Ovary (tissue), 9 donors: ENCODE results near the gene CDK5R2. TPM values are rescaled to one million over a fixed set of nuclear protein-coding genes. Genes with fewer than 3 reads are reported as not detected.

Source experiments
- DNase-seq, 5 donors: peaks; one replicate each; pipeline ENCODE4 v3.0.0-alpha.2; 2019 to 2020
- H3K27ac ChIP-seq, 2 donors: fragments of 200-600 bp; one replicate each; pipeline versions ENCODE4 v1.5.1 to v1.8.0; 2019 to 2022
- H3K27me3 ChIP-seq: fragments of 200-600 bp; one replicate; pipeline ENCODE4 v1.8.0; 2022
- H3K36me3 ChIP-seq: fragments of 200-600 bp; sonication (generic); one replicate; pipeline ENCODE4 v1.5.1; 2019
- H3K4me1 ChIP-seq: one replicate; pipeline ENCODE4 v1.8.1; 2013; ENCODE audit warnings: mild to moderate bottlenecking, moderate library complexity; ENCODE audit not compliant: insufficient read depth
- H3K4me3 ChIP-seq: fragments of 200-600 bp; sonication (generic); one replicate; pipeline ENCODE4 v1.5.1; 2017
- H3K9me3 ChIP-seq, 2 donors: fragments of 200-600 bp in 1 of 2; sonication (generic) in 1 of 2; one replicate each; pipeline versions ENCODE4 v1.5.1 to v1.8.1; 2013 to 2019; ENCODE audit warnings: mild to moderate bottlenecking in 1 of 2, moderate library complexity in 1 of 2
- CTCF ChIP-seq, 3 donors: fragments of 450-650 bp in 2 of 3; fragments of 200-600 bp in 1 of 3; IDR thresholded peaks; one replicate each; pipeline versions ENCODE4 v1.5.1 to v1.8.0; 2016 to 2022; ENCODE audit warnings: antibody characterized with exemption in 3 of 3, mild to moderate bottlenecking in 1 of 3
- EP300 ChIP-seq: sonication (generic); formaldehyde crosslinking; IDR thresholded peaks from one replicate; pipeline ENCODE4 v1.6.1; 2017; ENCODE audit warnings: antibody characterized with exemption
- POLR2A ChIP-seq: fragments of 450-650 bp; IDR thresholded peaks from one replicate; pipeline ENCODE4 v1.6.1; 2017; ENCODE audit warnings: antibody characterized with exemption, mild to moderate bottlenecking, moderate library complexity
- WGBS, 3 donors: extraction: QIAGEN DNeasy Blood & Tissue Kit in 1 of 3; methylation state at CpG; one replicate each; pipeline versions ENCODE4 v1.1.5 to v1.1.7; 2013 to 2017; 5-methylcytosine and 5-hydroxymethylcytosine counted together
- intact Hi-C, 4 donors: fragments of 100-400 bp; cut with DNase I; formaldehyde crosslinking; loops; one replicate each; pipeline versions ENCODE4 v1.11.0 to v1.15.1; 2022 to 2023
- polyA plus RNA-seq, 2 donors: library from polyadenylated mRNA; stranded (reverse); fragments of 200-250 nt in 1 of 2; fragments of 350-450 nt in 1 of 2; fragmentation: Illumina TruSeq in 1 of 2; extraction: RNeasy Lipid Tissue Mini Kit (QIAGEN cat#74804) in 1 of 2; gene quantifications; one replicate each; pipeline ENCODE4 v1.2.3, GENCODE V29; 2013 to 2014
- total RNA-seq, 7 donors: library from RNA; depleted of rRNA in 2 of 7; stranded (reverse); fragments of >200 nt in 2 of 7; fragmentation: NEBNext Ultra II Directional in 3 of 7; extraction: Animal tissue kit (Norgen Biotek cat#: 25700) in 3 of 7; gene quantifications; one replicate each; pipeline versions ENCODE4 v1.1.0 to v1.2.4, GENCODE V29; 2016 to 2023
- donor health status: DM: no; HTN: no; CAD: no; lungs with moderate emphysema.
- donor health status: DM: no; HTN: no; CAD: no.
- donor health status: Bipolar disorder and iron deficiency.
- donor health status: DM: yes; HTN: yes; CAD: no.
- donor health status: DM: no; HTN: no; CAD: no.
- donor health status: DM: yes; HTN: yes; CAD: no.

The CDK5R2 gene
- total and polyA plus RNA-seq, 9 donors = not detected

GRCh38 chr2:218993345-218994315 lies 34.2 kb downstream of the CDK5R2 start, which contains the start of gene CRYBA2:
TSS of gene CRYBA2 (minus strand) at chr2:218993422. CDS start at chr2:218993176, 246 bp downstream.
- 1% methylated on average over 76 to 88 of the region's 88 CpGs for WGBS, 3 donors
- Histone ChIP-seq H3K36me3 (no peaks in the 10 kb centered on the region), H3K27ac (no peak within 1 kb of the TSS), H3K27me3 (peaks cover 7% of the 10 kb centered on the region), H3K4me3 (no peak within 1 kb of the TSS), H3K9me3 (no peaks in the 10 kb centered on the region), H3K4me1 (peaks cover 2% of the 10 kb centered on the region)
- intact Hi-C loops = loop anchor here in 1 of 4 donors (10.0 kb wide), 1 partner anchor 161 kb away; no protein-coding TSS in a partner anchor
- no peak for TF ChIP-seq EP300
- no peak for TF ChIP-seq POLR2A
- TF ChIP-seq CTCF (IDR thresholded peaks at IDR 0.05) = no peak
- no peak for DNase-seq

GRCh38 chr2:218995561-218995960 lies 36.1 kb downstream of the CDK5R2 start:
- TF ChIP-seq EP300 = no peak
- TF ChIP-seq CTCF (IDR thresholded peaks at IDR 0.05) = no peak
- TF ChIP-seq POLR2A = no peak
- 15 to 29% (median 22%) methylated on average over 8 of the region's 8 CpGs for WGBS, 3 donors
- no peak overlapping the region for H3K27ac ChIP-seq
- peaks cover 7% of the 10 kb centered on the region for H3K27me3 ChIP-seq
- no peaks in the 10 kb centered on the region for H3K9me3 ChIP-seq
- intact Hi-C loops = loop anchor here in 1 of 4 donors (10.0 kb wide), 1 partner anchor 159 kb away; no protein-coding TSS in a partner anchor
- peaks cover 2% of the 10 kb centered on the region for H3K4me1 ChIP-seq
- no peaks in the 10 kb centered on the region for H3K36me3 ChIP-seq
- H3K4me3 ChIP-seq = no peak overlapping the region
- DNase-seq = no peak

- WGBS, 3 donors = 2 to 5% (median 5%) methylated on average over 26 to 43 of the region's 43 CpGs
- Histone ChIP-seq H3K36me3 (no peaks in the 10 kb centered on the region), H3K4me1 (peaks cover 2% of the 10 kb centered on the region), H3K27ac (no peak overlapping the region), H3K27me3 (peaks cover 7% of the 10 kb centered on the region), H3K9me3 (no peaks in the 10 kb centered on the region), H3K4me3 (peak overlapping the region; percentile 27)
- peak; percentile 69 to 88 (median 85) for DNase-seq
- intact Hi-C loops = loop anchor here in 1 of 4 donors (10.0 kb wide), 1 partner anchor 159 kb away; no protein-coding TSS in a partner anchor
- peak; percentile 74 to 88 (median 86) for TF ChIP-seq CTCF (IDR thresholded peaks at IDR 0.05)
- TF ChIP-seq POLR2A = no peak
These were observed 36.7 kb downstream of the CDK5R2 start for GRCh38 chr2:218995972-218996711.

- TF ChIP-seq POLR2A (no peak), CTCF (IDR thresholded peaks at IDR 0.05) (no peak), EP300 (no peak)
- DNase-seq = no peak
- Histone ChIP-seq H3K9me3 (no peaks in the 10 kb centered on the region), H3K27me3 (peaks cover 7% of the 10 kb centered on the region), H3K4me1 (peaks cover 5% of the 10 kb centered on the region), H3K27ac (no peak overlapping the region), H3K4me3 (no peak overlapping the region), H3K36me3 (no peaks in the 10 kb centered on the region)
- WGBS, 3 donors = 42 to 64% (median 42%) methylated on average over 3 to 4 of the region's 4 CpGs
- intact Hi-C loops = loop anchor here in 1 of 4 donors (10.0 kb wide), 1 partner anchor 158 kb away; no protein-coding TSS in a partner anchor
These were observed 37.5 kb downstream of the CDK5R2 start for GRCh38 chr2:218996937-218997336.
